Body of pancreas (tissue), 4 donors: ENCODE results near the gene TMEM164. TPM values are rescaled to one million over a fixed set of nuclear protein-coding genes. Genes with fewer than 3 reads are reported as not detected.

Experiments used
- ATAC-seq: fragments of 150-250 bp; one replicate; pipeline ENCODE4 v1.9.1; 2016
- DNase-seq, 4 donors: peaks; one replicate each; pipeline ENCODE4 v3.0.0-alpha.2; 2019
- H3K27ac ChIP-seq, 4 donors: fragments of 200-600 bp; sonication (generic); 1 replicate in 3 of 4; 2 replicates in 1 of 4; pipeline versions ENCODE4 v1.5.1 to v1.6.1; 2016 to 2019; ENCODE audit warnings: mild to moderate bottlenecking in 1 of 4, mixed read lengths in 1 of 4, moderate library complexity in 1 of 4
- H3K27me3 ChIP-seq, 2 donors: fragments of 200-600 bp; sonication (generic); one replicate each; pipeline ENCODE4 v1.6.0; 2016; ENCODE audit warnings: mild to moderate bottlenecking in 1 of 2
- H3K36me3 ChIP-seq, 2 donors: fragments of 200-600 bp; sonication (generic); replicated peaks in 1 of 2; 2 replicates each; pipeline ENCODE4 v1.5.1; 2016; ENCODE audit warnings: low read depth in 2 of 2; ENCODE audit not compliant: insufficient read depth in 1 of 2
- H3K4me1 ChIP-seq: fragments of 200-600 bp; sonication (generic); one replicate; pipeline ENCODE4 v1.6.0; 2016
- H3K4me3 ChIP-seq, 2 donors: fragments of 200-600 bp; sonication (generic); 1 replicate in 1 of 2; 2 replicates in 1 of 2; pipeline ENCODE4 v1.5.1; 2016 to 2019
- H3K9me3 ChIP-seq, 3 donors: fragments of 200-600 bp; sonication (generic); 1 replicate in 2 of 3; 2 replicates in 1 of 3; pipeline ENCODE4 v1.5.1; 2016
- POLR2A ChIP-seq, 3 donors: fragments of 450-650 bp; IDR thresholded peaks; one replicate each; pipeline ENCODE4 v1.6.1; 2016; ENCODE audit warnings: antibody characterized with exemption in 3 of 3, mild to moderate bottlenecking in 2 of 3
- WGBS, 2 donors: methylation state at CpG; one replicate each; pipeline ENCODE4 v1.1.5; 2017; 5-methylcytosine and 5-hydroxymethylcytosine counted together
- intact Hi-C: fragments of 100-400 bp; cut with DNase I; formaldehyde crosslinking; loops from one replicate; pipeline ENCODE4 v1.15.1; 2023
- total RNA-seq, 2 donors: library from RNA; depleted of rRNA; stranded (reverse); fragments of >200 nt; gene quantifications; one replicate each; pipeline ENCODE4 v1.1.0, GENCODE V29; 2016
- TF ChIP-seq, protein P1 (sequence below), 7 experiments: fragments of 450-650 bp in 4 of 7; fragments of 200-600 bp in 3 of 7; sonication (generic) in 3 of 7; IDR thresholded peaks; one replicate each; pipeline ENCODE4 v1.5.1; 2016 to 2019; ENCODE audit warnings: antibody characterized with exemption in 7 of 7

TMEM164 gene
- total RNA-seq, 2 donors from 2014 or later = 16.1 to 334 TPM

DNA sequence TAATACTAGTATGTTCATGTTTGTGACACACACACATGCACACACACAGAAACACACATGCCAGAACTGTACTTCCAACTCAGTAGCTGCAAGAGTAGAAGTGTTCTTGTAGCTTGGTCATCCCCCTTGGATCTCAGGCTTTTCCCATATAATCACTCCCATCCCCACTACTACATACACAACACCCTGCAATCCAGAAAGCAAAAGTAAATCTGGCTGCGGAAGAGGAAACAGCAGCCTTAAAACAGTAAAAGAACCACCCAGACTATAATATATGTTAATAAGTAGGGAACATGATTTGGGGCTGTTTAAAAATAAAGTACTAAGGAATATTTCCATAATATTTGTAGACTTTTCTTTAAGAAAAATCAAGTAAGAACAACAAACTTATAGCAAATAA lies 211.8 kb downstream of the TMEM164 start:
- TF ChIP-seq POLR2A (IDR thresholded peaks at IDR 0.05) = no peak
- TF ChIP-seq, protein P1, sequence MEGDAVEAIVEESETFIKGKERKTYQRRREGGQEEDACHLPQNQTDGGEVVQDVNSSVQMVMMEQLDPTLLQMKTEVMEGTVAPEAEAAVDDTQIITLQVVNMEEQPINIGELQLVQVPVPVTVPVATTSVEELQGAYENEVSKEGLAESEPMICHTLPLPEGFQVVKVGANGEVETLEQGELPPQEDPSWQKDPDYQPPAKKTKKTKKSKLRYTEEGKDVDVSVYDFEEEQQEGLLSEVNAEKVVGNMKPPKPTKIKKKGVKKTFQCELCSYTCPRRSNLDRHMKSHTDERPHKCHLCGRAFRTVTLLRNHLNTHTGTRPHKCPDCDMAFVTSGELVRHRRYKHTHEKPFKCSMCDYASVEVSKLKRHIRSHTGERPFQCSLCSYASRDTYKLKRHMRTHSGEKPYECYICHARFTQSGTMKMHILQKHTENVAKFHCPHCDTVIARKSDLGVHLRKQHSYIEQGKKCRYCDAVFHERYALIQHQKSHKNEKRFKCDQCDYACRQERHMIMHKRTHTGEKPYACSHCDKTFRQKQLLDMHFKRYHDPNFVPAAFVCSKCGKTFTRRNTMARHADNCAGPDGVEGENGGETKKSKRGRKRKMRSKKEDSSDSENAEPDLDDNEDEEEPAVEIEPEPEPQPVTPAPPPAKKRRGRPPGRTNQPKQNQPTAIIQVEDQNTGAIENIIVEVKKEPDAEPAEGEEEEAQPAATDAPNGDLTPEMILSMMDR (IDR thresholded peaks at IDR 0.05) = no peak
- ATAC-seq (no peak), DNase-seq (no peak)
- Histone ChIP-seq H3K4me3 (no peak overlapping the region), H3K9me3 (no peaks in the 10 kb centered on the region), H3K4me1 (no peaks in the 10 kb centered on the region), H3K27me3 (no peaks in the 10 kb centered on the region), H3K36me3 (no peaks in the 10 kb centered on the region), H3K27ac (no peak overlapping the region)
- WGBS, 2 donors = 88 to 100% methylated on average over 1 of the region's 1 CpG
- intact Hi-C loops = no loop called here

- WGBS, 2 donors = 89 to 93% methylated on average over 1 of the region's 1 CpG
- Histone ChIP-seq H3K9me3 (no peaks in the 10 kb centered on the region), H3K4me1 (no peaks in the 10 kb centered on the region), H3K4me3 (no peak overlapping the region), H3K36me3 (no peaks in the 10 kb centered on the region), H3K27ac (peak overlapping the region in 3 of 4 donors; percentile 36 to 53 (median 43)), H3K27me3 (no peaks in the 10 kb centered on the region)
- intact Hi-C loops = no loop called here
- TF ChIP-seq, protein P1 (IDR thresholded peaks at IDR 0.05) = no peak
- no peak for TF ChIP-seq POLR2A (IDR thresholded peaks at IDR 0.05)
- DNase-seq (no peak), ATAC-seq (no peak)
Observed at GRCh38 chrX:110215411-110215810, 212.5 kb downstream of the TMEM164 start.

DNA sequence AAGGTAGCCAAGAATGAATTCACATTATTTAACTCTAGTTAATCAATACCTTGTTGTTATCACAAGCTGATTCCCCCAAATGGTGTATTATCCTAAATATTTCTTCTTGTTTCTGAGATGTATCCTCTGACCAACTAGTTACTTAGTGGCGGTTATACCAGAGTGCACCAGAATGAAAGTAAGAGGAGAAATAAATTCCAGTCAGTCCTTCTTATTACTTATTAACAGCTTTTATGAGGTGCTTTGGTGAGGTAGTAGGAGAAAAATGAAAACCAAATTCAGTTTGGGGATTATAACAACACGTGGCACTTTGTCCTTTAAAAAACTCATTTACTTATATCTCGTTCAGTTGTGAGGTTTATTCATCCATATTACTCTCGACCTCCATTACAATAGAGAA lies 213.1 kb downstream of the TMEM164 start:
- Histone ChIP-seq H3K9me3 (no peaks in the 10 kb centered on the region), H3K36me3 (no peaks in the 10 kb centered on the region), H3K4me3 (no peak overlapping the region), H3K27ac (peak overlapping the region in 3 of 4 donors; percentile 36 to 53 (median 43)), H3K4me1 (no peaks in the 10 kb centered on the region), H3K27me3 (no peaks in the 10 kb centered on the region)
- intact Hi-C loops = no loop called here
- no peak for TF ChIP-seq POLR2A (IDR thresholded peaks at IDR 0.05)
- TF ChIP-seq, protein P1 (IDR thresholded peaks at IDR 0.05) = no peak
- 67 to 69% methylated on average over 4 of the region's 4 CpGs for WGBS, 2 donors
- DNase-seq (no peak), ATAC-seq (peak; percentile 65)

GRCh38 chrX:110218591-110218990 lies 215.7 kb downstream of the TMEM164 start:
- WGBS, 2 donors = 80 to 96% methylated on average over 2 of the region's 2 CpGs
- H3K4me3 ChIP-seq = no peak overlapping the region
- intact Hi-C loops = no loop called here
- TF ChIP-seq, protein P1 (IDR thresholded peaks at IDR 0.05) = no peak
- no peak for TF ChIP-seq POLR2A (IDR thresholded peaks at IDR 0.05)
- DNase-seq (no peak), ATAC-seq (no peak)
- H3K36me3 ChIP-seq = no peaks in the 10 kb centered on the region
- H3K27ac ChIP-seq = no peak overlapping the region
- no peaks in the 10 kb centered on the region for H3K27me3 ChIP-seq
- H3K4me1 ChIP-seq = no peaks in the 10 kb centered on the region
- no peaks in the 10 kb centered on the region for H3K9me3 ChIP-seq

DNA sequence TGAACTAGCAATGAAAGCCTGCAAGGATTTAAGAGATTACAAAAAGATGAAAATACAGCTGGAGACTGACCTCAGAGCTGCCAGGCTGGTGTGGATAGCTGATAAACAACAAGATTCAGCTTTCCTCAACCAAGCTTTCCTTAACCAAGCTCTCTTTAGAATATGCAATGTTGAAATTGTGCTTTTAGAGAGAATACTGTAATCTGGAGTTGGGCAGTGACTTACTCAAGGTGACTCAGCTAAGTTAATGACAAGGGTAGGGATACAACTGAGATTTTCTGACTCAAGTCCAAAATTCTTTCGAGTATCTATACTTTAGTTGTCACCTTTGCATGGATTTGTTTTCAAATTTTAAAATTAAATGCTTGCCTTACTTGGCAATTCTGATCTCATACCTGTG lies 217.0 kb downstream of the TMEM164 start:
- H3K36me3 ChIP-seq = no peaks in the 10 kb centered on the region
- no peaks in the 10 kb centered on the region for H3K4me1 ChIP-seq
- H3K27me3 ChIP-seq = no peaks in the 10 kb centered on the region
- DNase-seq (no peak), ATAC-seq (no peak)
- no peak for TF ChIP-seq POLR2A (IDR thresholded peaks at IDR 0.05)
- TF ChIP-seq, protein P1 (IDR thresholded peaks at IDR 0.05) = no peak
- no peaks in the 10 kb centered on the region for H3K9me3 ChIP-seq
- H3K27ac ChIP-seq = no peak overlapping the region
- intact Hi-C loops = no loop called here
- WGBS, 2 donors = 10 to 35% methylated on average over 1 of the region's 1 CpG
- H3K4me3 ChIP-seq = no peak overlapping the region
